Fibroblast of mammary gland (primary cell): ENCODE data around the gene TTC39C.

Experiments
- DNase-seq: peaks from one replicate; pipeline ENCODE4 v3.0.0-alpha.2; 2010; ENCODE audit warnings: low read depth
- H3K4me3 ChIP-seq: 2 replicates; pipeline ENCODE4 v1.5.1; 2011; ENCODE audit warnings: low read depth, mild to moderate bottlenecking, low read length, moderate library complexity; ENCODE audit not compliant: control insufficient read depth
- TF ChIP-seq, protein P1 (sequence below): conservative IDR thresholded peaks from 2 replicates; pipeline ENCODE4 v1.5.1; 2011; ENCODE audit warnings: low read depth, low read length, inconsistent platforms; ENCODE audit not compliant: control insufficient read depth, insufficient read depth

Gene TTC39C

DNA sequence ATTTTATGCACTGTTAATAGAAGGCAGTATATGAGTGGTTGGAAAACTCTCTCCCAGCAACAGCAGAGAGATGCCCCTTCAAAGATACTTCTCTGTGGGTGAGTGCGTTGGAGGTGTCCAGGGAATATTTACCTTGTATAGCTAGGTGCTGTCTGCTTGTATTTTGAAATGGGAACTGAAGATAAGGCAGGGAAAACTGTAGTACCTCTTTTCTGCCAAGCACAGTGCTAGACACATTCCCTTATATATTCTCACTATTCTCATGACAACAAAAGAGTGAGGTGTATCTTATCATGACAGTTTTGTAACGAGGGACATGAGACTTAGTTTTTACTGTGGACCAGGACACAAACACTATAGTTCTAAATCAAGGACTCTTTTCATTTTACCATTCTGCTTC, 2.1 kb downstream of the TTC39C start:
- peak; percentile 29 for DNase-seq

DNA sequence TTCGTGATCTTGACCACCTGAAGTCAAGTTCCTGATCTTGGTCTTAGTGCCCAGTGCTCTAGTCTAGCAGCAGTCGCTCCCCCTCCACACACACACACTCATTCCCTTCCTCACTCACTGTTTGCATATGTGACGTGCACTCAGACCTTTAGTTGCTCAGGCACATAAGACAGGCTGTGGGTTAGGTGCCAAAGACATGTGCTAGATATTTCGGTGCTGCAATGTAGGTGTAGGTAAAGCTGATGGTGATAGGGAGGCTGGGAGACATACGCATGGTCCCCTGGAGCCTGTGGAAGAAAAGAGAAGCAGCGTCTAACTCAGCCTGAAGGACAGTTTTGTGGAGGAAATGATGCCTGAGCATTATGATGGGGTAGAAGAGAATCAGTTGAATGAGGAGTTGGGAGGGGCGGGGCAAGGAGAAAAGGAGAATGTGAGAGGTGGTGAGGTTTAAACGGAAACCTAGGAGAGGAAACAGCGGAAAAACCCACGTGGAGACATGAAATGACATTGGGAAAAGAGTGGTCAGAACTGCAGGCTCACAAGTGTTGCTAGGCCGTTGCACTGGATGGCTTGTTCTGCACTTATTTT, 3.8 kb downstream of the TTC39C start:
- no peak for DNase-seq
- no peak overlapping the region for H3K4me3 ChIP-seq
- TF ChIP-seq, protein P1, sequence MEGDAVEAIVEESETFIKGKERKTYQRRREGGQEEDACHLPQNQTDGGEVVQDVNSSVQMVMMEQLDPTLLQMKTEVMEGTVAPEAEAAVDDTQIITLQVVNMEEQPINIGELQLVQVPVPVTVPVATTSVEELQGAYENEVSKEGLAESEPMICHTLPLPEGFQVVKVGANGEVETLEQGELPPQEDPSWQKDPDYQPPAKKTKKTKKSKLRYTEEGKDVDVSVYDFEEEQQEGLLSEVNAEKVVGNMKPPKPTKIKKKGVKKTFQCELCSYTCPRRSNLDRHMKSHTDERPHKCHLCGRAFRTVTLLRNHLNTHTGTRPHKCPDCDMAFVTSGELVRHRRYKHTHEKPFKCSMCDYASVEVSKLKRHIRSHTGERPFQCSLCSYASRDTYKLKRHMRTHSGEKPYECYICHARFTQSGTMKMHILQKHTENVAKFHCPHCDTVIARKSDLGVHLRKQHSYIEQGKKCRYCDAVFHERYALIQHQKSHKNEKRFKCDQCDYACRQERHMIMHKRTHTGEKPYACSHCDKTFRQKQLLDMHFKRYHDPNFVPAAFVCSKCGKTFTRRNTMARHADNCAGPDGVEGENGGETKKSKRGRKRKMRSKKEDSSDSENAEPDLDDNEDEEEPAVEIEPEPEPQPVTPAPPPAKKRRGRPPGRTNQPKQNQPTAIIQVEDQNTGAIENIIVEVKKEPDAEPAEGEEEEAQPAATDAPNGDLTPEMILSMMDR: no peak

More for the DNA sequence above, 2.1 kb downstream of the TTC39C start:
- H3K4me3 ChIP-seq: no peak overlapping the region
- TF ChIP-seq, protein P1: peak; percentile 38

DNA sequence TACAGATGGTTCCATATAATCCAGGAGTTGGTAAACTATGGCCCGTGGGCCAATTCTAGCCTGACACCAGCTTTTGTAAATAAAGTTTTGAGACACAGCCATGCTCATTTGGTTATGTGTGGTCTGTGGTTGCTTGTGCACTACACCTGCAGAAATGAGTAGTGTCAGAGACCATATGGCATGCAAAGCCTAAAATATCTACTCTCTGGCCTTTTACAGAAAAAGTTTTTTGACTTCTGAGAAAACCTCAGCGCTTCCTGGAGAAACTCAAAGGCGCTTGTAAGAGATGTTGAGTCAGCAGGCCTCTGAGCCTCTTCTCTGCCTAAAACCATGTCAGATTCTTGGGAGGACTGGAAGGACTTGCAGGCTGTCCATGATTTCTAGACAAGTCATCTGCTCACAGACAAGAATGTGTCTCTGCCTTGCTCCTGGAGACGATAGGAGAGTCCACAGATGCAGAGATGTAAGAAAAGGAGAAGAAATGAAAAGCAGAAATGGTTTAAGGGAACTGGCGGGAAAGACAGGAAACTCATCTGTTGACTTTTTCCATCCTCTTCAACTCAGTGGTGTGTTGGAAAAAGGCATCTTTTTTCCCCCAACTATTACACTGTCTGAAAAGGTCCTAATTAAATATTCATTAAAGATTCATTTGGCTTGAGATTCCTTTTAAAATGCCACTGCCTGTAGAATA, 5.2 kb downstream of the TTC39C start:
- TF ChIP-seq, protein P1: no peak
- no peak for DNase-seq
- H3K4me3 ChIP-seq: no peak overlapping the region

DNA sequence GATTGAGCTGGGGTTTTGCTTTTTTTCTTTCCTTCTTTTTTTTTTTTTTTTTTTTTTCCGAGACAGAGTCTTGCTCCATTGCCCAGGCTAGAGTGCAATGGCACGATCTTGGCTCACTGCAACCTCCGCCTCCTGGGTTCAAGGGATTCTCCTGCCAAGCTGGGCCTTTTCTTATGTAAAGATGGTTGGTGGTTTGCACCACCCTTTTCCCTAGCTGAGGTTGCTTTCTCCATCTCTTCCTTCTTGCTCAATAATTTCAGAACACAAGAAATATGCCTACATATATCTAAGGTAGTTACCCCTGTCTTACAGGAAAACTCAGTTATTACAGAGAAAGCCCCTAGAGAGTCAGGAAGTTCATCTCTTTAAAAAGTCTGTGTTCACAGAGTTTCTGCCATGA, 7.0 kb downstream of the TTC39C start:
- no peak overlapping the region for H3K4me3 ChIP-seq
- no peak for DNase-seq
- TF ChIP-seq, protein P1: no peak

DNA sequence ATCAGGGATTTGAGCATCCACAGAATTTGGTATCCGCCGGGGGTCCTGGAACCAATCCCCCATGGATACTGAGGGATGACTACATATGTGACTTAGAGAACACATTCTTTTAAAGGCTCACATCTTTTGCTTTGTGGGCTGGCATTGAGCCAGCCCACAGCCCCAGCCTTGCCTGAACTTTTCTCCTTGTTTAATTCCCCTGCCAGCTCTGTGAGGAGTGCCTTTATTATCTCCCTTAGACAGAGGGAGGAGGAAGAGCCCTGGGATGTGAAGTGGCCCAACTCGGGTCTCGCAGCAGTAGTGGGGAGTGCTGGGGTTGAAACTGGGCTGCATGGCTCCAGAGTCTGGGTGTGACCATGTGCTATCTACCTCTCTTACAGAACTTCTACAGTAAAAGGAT, 7.6 kb downstream of the TTC39C start:
- DNase-seq: peak; percentile 63
- H3K4me3 ChIP-seq: no peak overlapping the region
- TF ChIP-seq, protein P1: no peak

DNA sequence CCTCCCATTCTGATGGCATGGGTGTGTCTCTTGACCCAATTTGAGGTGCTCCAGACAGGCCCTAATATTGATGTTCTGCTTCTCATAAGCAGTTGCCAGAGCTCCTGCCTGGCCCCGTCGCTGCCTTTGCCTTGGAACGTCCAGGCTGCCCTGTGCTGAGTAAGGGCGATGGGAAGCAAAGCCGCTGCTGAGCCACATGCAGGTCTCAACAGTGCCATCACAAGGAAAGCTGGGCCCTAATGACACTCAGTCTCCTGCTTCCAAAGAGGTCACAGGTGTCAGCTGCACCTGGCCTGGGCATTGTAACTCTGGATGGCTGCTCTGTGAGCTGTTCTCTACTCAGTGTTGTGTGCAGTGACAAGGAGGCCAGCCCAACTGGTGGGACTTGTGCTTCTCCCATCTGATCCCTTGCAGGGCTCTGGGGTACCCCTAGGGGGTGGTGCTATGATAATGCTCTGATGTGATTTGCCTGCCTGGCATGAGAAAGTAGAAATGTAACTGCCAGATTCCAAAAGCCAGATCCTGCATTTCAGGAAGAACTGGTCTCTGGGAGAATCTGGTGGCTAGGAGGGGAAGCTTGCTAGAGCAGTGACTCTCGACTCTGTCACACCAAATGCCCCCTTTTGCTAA, 8.7 kb downstream of the TTC39C start:
- no peak for DNase-seq
- no peak overlapping the region for H3K4me3 ChIP-seq
- TF ChIP-seq, protein P1: peak; percentile 4
